GM18499 (cell line): ENCODE measurements around the gene DZIP1.
"Not testable (repeated sequence)": the region's sequence is repeated elsewhere in the genome, so short reads cannot be mapped to it uniquely, and the experiment has no call there.

Source experiments
- ATAC-seq: cut with Tn5 transposase; IDR thresholded peaks from one replicate; pipeline ENCODE4 v1.9.1; 2021; ENCODE audit warnings: moderate number of reproducible peaks; ENCODE audit not compliant: insufficient read depth, unreplicated experiment

Gene DZIP1, protein sequence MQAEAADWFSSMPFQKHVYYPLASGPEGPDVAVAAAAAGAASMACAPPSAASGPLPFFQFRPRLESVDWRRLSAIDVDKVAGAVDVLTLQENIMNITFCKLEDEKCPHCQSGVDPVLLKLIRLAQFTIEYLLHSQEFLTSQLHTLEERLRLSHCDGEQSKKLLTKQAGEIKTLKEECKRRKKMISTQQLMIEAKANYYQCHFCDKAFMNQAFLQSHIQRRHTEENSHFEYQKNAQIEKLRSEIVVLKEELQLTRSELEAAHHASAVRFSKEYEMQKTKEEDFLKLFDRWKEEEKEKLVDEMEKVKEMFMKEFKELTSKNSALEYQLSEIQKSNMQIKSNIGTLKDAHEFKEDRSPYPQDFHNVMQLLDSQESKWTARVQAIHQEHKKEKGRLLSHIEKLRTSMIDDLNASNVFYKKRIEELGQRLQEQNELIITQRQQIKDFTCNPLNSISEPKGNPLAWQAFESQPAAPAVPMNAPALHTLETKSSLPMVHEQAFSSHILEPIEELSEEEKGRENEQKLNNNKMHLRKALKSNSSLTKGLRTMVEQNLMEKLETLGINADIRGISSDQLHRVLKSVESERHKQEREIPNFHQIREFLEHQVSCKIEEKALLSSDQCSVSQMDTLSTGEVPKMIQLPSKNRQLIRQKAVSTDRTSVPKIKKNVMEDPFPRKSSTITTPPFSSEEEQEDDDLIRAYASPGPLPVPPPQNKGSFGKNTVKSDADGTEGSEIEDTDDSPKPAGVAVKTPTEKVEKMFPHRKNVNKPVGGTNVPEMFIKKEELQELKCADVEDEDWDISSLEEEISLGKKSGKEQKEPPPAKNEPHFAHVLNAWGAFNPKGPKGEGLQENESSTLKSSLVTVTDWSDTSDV

DNA sequence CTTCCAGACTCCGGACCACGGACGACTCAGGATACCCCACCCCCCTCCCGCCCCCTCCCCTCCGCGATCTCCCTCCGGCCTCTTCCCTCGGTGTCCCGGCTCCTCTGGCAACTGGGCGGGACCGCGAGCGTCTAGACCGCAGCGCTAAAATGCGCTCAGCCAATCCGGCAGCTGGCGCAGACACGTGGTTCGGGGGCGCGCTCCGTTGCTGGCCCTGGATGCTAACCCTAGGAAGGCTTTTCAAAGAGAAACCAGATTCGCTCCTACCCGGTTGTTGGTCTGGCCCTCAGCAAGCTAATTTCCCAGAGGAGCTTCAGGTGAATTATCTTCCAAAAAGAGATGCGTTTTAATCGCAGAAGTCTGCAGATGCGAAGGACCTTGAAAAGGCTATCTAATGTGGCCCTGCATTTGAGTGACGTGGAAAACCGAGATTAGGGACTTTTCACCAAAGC is at the start of gene DZIP1:
Gene DZIP1 (minus strand): TSS at position 106 of the 452 bp plus-strand sequence. CDS start 2,677 bp downstream, outside the sequence.
- ATAC-seq = no peak

DNA sequence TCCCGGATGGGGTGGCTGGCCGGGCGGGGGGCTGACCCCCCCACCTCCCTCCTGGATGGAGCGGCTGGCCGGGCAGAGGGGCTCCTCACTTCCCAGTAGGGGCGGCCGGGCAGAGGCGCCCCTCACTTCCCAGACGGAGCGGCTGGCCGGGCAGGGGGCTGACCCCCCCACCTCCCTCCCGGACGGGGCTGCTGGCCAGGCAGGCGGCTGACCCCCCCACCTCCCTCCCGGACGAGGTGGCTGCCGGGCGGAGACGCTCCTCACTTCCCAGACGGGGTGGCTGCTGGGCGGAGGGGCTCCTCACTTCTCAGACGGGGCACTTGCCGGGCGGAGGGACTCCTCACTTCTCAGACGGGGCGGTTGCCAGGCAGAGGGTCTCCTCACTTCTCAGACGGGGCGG is 46.5 kb upstream of the DZIP1 start:
- not testable (repeated sequence) for ATAC-seq

DNA sequence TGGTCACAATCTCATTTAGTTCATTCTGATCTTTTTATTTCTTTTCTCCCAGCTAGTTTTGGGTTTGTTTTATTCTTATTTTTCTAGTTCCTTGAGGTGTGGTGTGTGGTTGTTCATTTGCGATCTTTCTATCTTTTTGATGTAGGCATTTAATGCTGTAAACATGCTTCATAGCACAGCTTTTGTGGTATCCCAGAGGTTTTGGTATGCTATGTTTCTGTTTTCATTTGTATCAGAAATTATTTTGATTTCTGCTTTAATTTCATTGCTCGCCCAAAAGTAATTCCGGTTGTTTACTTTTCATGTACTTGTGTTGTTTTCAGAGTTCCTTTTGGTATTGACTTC is 45.0 kb upstream of the DZIP1 start:
- ATAC-seq = no peak

DNA sequence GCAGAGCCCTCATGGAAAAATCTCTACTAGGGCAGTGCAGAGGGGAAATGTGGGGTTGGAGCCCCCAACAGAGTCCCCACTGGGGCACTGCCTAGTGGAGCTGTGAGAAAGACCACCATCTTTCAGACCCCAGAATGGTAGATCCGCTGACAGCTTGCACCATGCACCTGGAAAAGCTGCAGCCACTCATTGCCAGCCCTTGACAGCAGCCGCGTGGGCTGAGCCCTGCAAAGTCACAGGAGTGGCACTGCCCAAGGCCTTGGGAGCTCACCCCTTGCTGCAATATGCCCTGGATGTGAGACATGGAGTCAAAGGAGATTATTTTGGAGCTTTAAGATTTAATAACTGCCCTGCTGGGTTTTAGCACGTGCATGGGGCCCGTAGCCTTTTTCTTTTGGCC is 40.5 kb upstream of the DZIP1 start:
- ATAC-seq = not testable (repeated sequence)

DNA sequence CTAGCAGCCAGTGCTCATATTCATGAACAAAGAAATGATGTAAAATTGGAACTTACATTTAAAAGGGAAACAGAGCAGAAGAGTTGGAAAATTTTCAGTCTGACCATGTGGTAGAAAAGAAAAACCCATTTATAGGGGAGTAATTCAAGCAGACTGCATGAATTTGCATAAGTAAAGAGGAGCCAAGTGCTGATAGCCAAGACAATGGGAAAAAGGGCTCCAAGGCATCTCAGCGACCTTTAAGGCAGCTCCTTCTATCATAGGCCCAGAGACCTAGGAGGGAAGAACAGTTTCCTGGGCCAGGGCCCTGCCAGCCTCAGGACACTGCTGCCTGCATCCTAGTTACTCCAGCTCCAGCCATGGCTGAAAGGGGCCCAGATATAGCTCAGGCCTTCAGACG is 39.9 kb upstream of the DZIP1 start:
- no peak for ATAC-seq

DNA sequence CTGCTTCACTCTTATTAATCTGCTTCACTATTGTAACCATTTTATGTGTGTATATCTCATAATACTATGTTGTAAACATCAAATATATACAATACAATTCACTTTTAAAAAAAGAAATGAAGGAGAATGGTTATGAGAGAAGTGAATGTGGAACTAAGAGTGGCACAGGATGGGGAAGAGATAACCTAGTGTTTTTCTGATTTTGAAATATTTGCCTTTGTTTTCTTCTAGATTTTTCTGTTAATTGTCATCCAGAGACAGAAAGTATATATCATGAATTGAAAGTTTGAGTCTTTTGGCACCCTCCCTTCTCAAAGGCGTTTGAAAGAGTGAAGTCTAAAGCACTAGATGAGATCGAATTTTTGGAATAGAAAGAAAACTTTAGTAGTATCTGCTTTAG is 35.2 kb upstream of the DZIP1 start:
- ATAC-seq = no peak

DNA sequence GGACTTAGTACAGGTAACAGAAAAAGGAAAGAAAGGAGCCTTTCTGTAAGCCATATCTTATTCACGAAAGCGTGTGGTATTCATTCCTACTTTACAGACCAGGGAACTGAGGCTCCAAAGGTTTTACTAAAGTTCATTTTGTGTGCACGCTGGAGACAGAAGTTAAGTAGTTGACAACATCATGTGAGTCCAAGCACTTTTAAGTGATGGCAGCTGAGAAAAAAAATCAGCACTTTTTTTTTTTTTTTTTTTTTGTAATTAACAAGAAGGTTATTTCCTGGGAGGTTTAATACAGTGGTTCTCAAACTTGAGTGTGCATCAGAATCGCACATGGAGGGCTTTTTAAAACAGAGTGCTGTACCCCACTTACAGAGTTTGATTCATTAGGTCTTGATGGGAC is 34.5 kb upstream of the DZIP1 start:
- no peak for ATAC-seq

DNA sequence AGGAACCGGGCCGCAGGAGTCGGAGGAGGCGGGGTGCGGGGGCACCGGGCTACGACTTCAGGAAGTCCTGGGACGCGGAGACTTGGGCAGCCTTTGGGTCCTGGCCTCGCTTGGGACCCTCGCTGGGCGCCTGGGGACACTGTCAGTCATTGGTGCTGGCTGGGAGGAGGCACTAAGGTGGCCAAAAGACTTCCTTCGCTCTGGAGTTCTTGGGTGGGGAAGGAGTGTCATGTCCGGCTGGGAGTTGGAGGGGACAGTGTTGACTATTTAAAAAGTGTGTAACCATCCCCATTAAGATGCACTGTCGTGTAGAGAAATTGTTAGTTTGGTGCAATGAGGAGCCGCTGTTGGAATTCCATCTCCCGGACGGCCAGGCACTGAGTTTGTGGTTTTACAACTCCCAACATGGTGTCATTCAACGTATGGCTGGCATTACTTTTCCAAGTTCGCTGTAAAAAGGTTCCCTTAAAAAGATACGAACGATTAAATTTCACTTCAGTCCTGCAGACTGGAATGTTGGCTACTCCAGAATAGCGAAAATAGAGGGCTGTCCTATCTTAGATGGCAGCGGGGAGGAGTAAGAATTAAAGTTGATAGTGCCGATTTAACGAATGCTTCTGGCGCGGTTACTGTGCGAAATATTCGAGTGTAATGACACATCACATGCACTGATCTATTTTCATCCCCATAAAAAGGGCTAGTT is 33.2 kb upstream of the DZIP1 start:
- peak; percentile 1 for ATAC-seq

DNA sequence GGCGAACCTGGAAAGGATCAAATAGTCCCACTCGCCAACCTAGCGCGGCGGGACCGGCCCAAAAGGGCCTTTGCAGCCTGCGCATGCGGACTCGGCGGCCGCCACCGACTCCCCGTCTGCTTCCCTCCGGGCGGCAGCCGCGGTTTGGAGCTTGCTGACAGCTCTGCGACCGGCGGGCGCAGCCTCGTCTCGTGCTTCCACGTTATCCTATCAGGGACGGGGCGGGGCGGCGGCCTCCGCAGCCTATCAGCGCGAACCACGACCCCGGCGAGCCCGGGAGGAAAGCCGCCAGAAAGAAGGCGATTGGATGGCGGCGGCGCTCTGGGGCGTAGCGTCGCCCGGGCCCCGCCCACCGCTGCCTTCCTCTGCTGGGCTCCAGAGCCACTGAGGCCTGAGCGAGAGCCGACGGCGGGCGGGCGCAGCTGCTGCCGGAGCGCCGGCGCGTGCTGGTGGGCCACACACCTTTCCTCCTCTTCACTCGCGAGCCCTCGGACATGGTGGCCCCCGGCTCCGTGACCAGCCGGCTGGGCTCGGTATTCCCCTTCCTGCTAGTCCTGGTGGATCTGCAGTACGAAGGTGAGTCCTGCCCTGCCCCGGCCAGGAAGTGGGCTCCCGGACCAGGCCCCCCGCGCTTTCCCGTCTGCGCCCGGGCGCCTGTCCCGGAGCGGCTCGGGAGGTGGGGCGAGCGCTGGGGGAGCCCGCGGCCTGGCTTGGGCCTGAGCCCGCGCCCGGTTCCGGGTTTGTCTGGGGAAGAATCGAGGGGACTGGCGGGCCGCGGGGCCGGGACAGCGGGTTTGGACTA is 32.5 kb upstream of the DZIP1 start, which contains the start of gene DNAJC3:
Gene DNAJC3 (plus strand): TSS at position 378 of the 802 bp plus-strand sequence. CDS start 117 bp downstream, at position 495.
- peak; percentile 84 for ATAC-seq

DNA sequence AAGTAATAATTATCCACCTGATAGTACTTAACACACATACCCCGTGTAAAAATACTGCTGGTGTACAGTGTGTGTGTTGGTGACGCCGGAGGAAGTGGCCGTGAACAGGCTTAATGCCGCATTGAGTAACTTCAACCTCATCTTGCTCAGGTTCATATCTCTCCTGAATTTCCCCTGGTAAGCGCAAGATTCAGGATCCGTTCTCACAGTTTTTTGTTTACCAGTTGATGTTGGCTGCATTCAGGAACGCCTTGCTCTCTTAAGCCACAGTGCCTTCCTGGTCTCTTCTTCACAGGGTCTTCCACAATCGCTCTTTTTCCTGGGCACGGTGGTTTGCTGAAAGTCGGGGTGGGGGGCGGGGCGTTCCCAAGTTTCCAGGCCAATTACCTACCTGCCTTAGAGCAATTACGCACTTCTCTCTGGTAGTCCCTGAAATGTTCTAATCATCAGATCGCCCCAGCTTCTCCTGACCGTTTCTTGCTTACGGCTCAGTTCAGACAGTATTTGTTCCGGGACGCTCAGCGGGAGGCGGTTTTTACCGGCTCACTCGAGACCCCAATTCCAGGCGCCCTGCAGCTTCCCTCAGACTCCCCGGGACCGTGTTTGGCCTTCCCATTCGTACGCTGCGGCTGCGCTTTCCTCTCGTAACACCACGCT is 31.7 kb upstream of the DZIP1 start:
- ATAC-seq = no peak

DNA sequence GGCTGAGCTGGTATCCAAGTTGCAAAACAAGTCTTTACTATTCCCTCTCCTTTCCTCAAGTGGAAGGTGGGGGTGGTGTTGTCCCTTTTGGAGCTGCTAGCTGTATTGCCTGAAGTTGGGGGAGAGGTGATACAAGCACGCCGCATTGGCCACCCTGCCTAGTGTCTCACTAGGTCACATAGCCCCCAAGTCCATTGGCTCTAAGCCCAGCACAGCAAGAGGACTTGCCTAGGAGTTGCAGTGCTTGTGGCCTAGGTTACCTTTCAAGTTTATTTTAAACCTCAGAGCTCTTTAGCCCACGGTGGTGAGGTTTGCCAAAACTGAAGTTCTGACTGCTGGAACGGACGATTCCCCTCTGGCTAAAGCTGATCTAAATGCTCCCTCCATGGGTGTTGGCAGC is 27.1 kb upstream of the DZIP1 start:
- no peak for ATAC-seq

DNA sequence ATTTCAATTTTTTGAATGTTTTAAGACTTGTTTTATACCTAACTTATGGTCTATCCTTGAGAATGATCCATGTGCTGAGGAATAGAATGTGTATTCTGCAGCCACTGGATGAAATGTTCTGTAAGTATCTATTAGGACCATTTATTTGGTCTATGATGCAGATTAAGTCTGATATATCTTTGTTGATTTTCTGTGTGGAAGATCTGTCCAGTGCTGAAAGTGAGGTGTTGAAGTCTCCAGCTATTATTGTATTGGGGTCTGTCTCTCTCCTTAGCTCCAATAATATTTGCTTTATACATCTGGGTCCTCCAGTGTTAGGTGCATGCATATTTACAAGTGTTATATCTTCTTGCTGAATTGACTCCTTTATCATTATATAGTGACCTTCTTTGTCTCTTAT is 22.7 kb upstream of the DZIP1 start:
- ATAC-seq = not testable (repeated sequence)

DNA sequence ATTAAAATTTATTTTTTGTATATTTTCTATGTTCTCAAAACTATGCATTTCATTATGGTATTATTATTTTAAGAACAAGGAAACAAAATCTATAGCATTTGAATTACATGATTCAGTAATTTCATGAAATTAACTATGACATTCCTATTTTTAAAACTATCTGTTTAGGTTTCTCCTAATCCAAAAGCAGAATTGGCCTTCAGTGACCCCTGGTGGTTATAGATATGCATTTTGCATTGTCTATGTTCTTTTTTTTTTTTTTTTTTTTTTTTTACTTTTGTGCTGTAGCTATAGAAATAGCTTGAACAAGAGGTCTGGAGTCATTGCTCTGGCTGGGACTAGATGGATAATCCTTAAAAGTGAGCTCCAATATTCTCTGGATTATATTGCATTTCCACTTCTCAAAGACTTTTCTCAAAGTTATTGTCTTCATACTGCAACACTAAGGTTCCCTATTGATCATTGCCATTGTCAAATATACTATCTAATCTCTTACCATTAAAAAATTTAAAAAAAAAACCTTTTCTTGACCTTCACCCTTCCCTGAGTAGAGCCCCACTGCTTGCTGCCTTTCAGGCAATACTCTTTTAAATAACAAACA is 16.6 kb upstream of the DZIP1 start:
- no peak for ATAC-seq

DNA sequence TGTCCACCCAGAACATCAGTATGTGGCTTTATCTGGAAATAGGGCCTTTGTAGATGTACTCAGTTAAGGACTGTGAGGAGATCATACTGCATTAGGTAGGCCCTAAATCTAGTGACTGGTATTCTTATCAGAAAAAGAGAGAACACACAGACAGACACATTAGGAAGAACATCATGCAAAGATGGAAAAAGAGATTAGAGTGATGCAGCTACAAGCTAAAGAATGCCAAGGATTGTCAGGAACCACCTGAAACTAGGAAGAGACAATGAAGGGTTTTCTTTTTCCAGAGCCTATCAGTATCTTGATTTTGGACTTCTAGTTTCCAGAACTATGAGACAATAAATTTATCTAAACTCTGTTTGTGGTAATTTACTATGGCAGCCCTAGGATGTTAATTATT is 15.0 kb upstream of the DZIP1 start:
- no peak for ATAC-seq

DNA sequence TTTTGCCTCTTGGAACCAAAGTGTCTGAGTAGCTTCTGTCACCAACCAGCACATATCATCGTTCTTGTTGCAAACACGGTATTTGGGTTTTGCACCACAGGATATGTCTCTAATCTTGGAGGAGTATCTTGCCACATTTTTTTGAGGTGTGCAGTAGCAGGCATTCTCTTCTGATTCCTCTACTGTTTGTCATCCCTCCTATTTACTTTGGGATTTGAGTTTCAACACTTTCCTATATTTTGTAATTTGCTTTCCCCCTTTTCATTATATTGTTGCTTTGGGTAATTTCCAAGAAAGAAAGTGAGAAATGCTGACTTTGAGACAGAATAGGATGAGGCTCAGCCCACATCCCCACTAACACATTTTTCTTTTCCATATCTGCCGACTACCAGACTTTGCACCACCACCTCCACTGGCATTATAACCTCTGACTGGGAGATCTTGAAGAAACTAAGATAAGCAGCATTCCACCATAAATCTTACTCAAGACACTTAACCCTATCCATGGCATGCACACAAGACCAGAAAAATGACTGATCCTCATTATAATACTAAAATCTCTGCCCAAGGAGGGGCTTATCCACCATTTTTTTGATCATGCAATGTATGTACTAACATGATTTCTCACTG is 12.0 kb upstream of the DZIP1 start:
- no peak for ATAC-seq

DNA sequence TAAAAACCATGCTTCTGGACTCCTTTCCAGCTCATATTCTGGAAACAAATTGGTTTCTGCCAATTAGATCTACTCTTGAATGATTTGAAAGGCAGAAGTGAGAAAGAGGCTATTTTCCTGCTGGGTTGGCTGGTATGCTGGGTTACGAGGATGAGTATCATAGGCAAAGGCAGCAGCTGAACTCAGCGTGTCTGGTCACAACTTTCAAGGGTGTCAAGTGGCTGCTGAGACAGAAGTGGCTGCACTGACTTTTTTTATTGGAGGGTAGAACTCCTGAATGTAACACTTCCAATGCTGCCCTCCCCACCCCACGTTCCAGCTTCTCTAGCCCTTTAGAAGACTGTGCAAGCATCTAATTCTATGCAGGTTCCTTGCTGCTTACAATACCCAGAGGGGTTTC is 8.3 kb upstream of the DZIP1 start:
- ATAC-seq = no peak

DNA sequence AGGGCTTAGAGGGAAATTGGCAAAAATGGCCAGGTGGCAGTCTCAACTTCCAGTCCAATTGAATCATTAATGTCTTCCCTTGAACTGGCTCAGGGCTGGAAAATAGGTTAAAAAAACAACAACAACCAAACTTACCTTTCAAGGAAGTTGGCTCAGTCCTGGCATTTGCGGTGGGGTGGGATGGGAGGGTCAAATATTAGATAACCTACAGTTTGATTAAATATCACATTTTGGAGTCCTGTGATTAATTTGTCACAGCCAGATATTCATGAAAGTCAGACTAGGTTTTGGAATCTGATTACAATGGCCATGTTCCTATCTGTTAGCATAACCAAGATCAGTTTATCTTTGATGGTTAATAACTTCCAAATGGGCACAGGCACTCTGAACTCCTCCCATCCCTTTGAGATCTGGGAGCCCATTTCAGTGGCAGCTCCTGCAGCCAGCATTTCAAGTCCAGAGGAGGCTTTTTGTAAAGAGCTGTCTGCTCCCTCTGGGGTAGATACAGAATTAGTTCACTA is 7.8 kb upstream of the DZIP1 start:
- no peak for ATAC-seq

DNA sequence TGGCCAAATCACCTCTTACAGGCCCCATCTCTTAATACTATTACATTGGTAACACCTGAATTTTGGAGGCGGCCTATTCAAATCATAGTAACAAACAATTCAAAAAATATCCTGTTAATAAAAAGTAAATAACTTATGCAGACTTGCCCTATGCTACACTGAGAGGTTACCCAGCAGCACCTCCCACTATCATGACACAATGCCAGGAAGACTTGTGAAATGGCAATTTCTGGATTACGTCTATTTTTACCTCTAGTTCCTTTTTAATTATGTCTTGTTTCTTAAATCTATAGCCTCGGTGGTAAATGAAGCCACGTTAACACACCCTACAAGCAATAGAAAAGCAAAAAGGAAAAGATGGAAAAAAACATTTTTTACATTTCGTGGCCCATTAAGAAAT is 6.2 kb upstream of the DZIP1 start:
- ATAC-seq = no peak
